Astrocyte (in vitro differentiated cells and primary cell): ENCODE measurements around the gene LRP1B.

Source experiments
- CTCF ChIP-seq: IDR thresholded peaks from 2 replicates; pipeline ENCODE4 v1.5.1; 2011; ENCODE audit warnings: low read depth, mild to moderate bottlenecking, inconsistent platforms, low read length, moderate library complexity; ENCODE audit not compliant: insufficient read depth
- EZH2 ChIP-seq: IDR thresholded peaks from 2 replicates; pipeline ENCODE4 v1.6.1; 2012; ENCODE audit warnings: mild to moderate bottlenecking, low read length, inconsistent platforms; ENCODE audit not compliant: insufficient read depth

GRCh38 chr2:142042536-142043199 is 88.1 kb downstream of the LRP1B start:
- TF ChIP-seq CTCF (no peak), EZH2 (no peak)
